ENCODE results near the gene DENND2A. TPM values are rescaled to one million over a fixed set of nuclear protein-coding genes. Genes with fewer than 3 reads are reported as not detected.
"Not testable (repeated sequence)": the region's sequence is repeated elsewhere in the genome, so short reads cannot be mapped to it uniquely, and the experiment has no call there.

Gene DENND2A
- total and polyA plus RNA-seq, 11 donors: 4.6 to 17.9 (median 10.0) TPM

DNA sequence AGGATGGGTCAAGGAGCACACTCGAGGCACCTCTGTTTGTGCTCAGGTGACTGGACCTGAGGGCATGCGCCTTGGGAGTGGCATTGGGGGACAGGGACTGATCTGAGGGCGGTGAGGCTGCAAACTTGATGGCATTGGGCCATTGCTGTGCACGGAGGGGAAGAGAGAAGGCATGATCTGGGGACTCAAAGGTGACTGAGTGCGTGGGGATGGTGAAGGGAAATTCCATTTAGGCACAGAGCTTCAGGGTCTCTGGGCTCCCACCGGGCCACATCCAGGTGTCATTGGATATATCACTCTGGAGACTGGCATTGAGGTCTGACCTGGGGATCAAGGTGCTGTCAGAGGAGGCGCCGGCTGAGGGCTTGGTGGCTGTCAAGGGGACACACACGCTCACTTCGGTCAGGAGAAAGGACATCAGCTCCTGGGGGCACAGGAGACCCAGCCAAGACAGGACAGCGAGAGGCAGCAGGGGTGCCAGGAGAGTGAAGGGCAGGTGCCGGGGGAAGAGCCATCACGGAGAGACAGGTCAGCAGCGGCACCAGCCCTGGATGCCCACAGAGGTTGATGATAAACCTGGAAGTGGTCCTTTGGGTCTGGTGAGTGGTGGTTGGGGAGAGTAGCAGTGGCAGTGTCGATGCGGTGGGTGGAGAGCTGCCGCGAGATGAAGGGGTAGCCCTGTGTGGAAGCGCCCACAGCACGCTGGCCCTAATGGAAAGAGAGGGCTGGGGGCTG lies 37.6 kb upstream of the DENND2A start:
- WGBS, 4 donors: 95 to 96% (median 95%) methylated on average over 20 of the region's 20 CpGs
- H3K36me3 ChIP-seq: peaks cover 0 to 43% (median 33%) of the 10 kb centered on the region in 9 donors
- peaks cover 0 to 32% (median 18%) of the 10 kb centered on the region in 12 donors for H3K4me1 ChIP-seq
- ATAC-seq: no peak
- TF ChIP-seq, protein P1, sequence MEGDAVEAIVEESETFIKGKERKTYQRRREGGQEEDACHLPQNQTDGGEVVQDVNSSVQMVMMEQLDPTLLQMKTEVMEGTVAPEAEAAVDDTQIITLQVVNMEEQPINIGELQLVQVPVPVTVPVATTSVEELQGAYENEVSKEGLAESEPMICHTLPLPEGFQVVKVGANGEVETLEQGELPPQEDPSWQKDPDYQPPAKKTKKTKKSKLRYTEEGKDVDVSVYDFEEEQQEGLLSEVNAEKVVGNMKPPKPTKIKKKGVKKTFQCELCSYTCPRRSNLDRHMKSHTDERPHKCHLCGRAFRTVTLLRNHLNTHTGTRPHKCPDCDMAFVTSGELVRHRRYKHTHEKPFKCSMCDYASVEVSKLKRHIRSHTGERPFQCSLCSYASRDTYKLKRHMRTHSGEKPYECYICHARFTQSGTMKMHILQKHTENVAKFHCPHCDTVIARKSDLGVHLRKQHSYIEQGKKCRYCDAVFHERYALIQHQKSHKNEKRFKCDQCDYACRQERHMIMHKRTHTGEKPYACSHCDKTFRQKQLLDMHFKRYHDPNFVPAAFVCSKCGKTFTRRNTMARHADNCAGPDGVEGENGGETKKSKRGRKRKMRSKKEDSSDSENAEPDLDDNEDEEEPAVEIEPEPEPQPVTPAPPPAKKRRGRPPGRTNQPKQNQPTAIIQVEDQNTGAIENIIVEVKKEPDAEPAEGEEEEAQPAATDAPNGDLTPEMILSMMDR (IDR thresholded peaks at IDR 0.05): no peak
- TF ChIP-seq POLR2A (IDR thresholded peaks at IDR 0.05): no peak
- H3K9me3 ChIP-seq: no peaks in the 10 kb centered on the region
- H3K27ac ChIP-seq: no peak overlapping the region
- H3K27me3 ChIP-seq: no peaks in the 10 kb centered on the region
- DNase-seq: no peak
- intact Hi-C loops (cut with DNase I): loop anchor here in 3 of 10 donors (10.0 kb wide), 1 partner anchor 337 kb away; the partner anchor contains the start of gene MRPS33 (in 3 of the 3)
- H3K4me3 ChIP-seq: no peak overlapping the region

- ATAC-seq (no peak), DNase-seq (no peak)
- peaks cover 0 to 40% (median 28%) of the 10 kb centered on the region in 9 donors for H3K36me3 ChIP-seq
- TF ChIP-seq, protein P1 (IDR thresholded peaks at IDR 0.05): no peak
- TF ChIP-seq POLR2A (IDR thresholded peaks at IDR 0.05): no peak
- H3K27me3 ChIP-seq: no peaks in the 10 kb centered on the region
- WGBS, 4 donors: 91 to 94% (median 92%) methylated on average over 3 of the region's 3 CpGs
- H3K9me3 ChIP-seq: no peaks in the 10 kb centered on the region
- peaks cover 0 to 33% (median 19%) of the 10 kb centered on the region in 12 donors for H3K4me1 ChIP-seq
- no peak overlapping the region for H3K27ac ChIP-seq
- H3K4me3 ChIP-seq: no peak overlapping the region
- intact Hi-C loops (cut with DNase I): loop anchor here in 3 of 10 donors (10.0 kb wide), 1 partner anchor 337 kb away; the partner anchor contains the start of gene MRPS33 (in 3 of the 3)
These were observed 36.9 kb upstream of the DENND2A start for GRCh38 chr7:140677496-140677895.

GRCh38 chr7:140676956-140677355 lies 36.3 kb upstream of the DENND2A start:
- 87 to 96% (median 94%) methylated on average over 11 of the region's 11 CpGs for WGBS, 4 donors

GRCh38 chr7:140676306-140676705 lies 35.7 kb upstream of the DENND2A start:
- peaks cover 0 to 37% (median 21%) of the 10 kb centered on the region in 12 donors for H3K4me1 ChIP-seq
- H3K4me3 ChIP-seq: no peak overlapping the region
- peak overlapping the region in 1 of 12 donors; percentile 42 for H3K27ac ChIP-seq
- DNase-seq: no peak
- WGBS, 4 donors: 87 to 94% (median 91%) methylated on average over 3 of the region's 3 CpGs
- intact Hi-C loops (cut with DNase I): loop anchor here in 3 of 10 donors (10.0 kb wide), 1 partner anchor 338 kb away; the partner anchor contains the start of gene MRPS33 (in 3 of the 3)
- TF ChIP-seq, protein P1 (IDR thresholded peaks at IDR 0.05): no peak
- TF ChIP-seq POLR2A (IDR thresholded peaks at IDR 0.05): no peak
- no peak for ATAC-seq
- H3K27me3 ChIP-seq: no peaks in the 10 kb centered on the region
- no peaks in the 10 kb centered on the region for H3K9me3 ChIP-seq
- H3K36me3 ChIP-seq: peaks cover 0 to 30% (median 18%) of the 10 kb centered on the region in 9 donors

More at GRCh38 chr7:140676956-140677355, 36.3 kb upstream of the DENND2A start:
- H3K9me3 ChIP-seq, H3K4me3 ChIP-seq, H3K27me3 ChIP-seq, ATAC-seq, H3K27ac ChIP-seq, DNase-seq: not testable (repeated sequence)
- Histone ChIP-seq H3K36me3 (peaks cover 0 to 36% (median 24%) of the 10 kb centered on the region in 9 donors), H3K4me1 (peaks cover 0 to 37% (median 21%) of the 10 kb centered on the region in 12 donors)
- intact Hi-C loops (cut with DNase I): loop anchor here in 3 of 10 donors (10.0 kb wide), 1 partner anchor 338 kb away; the partner anchor contains the start of gene MRPS33 (in 3 of the 3)
